Pons (tissue), 1 donor: ENCODE data around the gene PRSS33.

ENCODE experiments used
- DNase-seq: peaks from one replicate; pipeline ENCODE4 v3.0.0-alpha.2; 2016; ENCODE audit warnings: low spot score

PRSS33 gene

DNA sequence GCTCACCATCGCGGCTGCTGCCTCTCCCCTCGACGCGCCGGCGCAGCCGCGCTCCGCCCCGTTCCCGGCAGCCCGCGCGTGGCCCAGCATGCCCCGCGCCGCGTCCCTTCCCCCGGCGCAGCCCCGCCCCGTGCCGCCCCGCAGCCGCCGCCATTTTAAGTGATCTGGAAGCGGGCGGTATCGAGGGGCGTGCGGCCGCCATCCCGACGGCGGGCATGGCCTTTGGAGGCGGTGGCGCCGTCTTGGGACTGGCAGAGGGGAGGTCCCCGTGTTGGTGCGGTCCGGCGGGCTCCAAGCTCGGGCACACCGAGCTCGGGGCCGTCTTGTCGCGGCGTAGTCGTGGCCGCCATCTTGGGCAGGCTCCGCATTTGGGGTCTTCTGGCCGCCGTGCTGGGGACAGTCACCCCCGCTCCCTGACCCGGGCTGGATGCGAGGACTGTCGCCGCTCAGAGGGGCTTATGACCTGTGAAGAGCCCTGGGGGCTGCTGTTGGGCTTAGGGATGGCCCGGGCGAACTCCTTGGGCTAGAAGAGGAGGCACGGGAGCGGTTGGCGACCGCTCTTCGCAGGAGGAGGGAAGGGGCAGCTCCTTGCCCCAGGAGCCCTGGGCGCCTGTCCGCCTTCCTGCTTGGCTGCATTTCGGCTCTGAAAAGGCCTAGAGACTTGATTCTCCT lies 10.0 kb downstream of the PRSS33 start, which contains the start of gene ELOB:
Gene ELOB (minus strand): TSS at position 50 of the 672 bp plus-strand sequence. CDS start 41 bp downstream, at position 9.
- DNase-seq, result peak; percentile 60

DNA sequence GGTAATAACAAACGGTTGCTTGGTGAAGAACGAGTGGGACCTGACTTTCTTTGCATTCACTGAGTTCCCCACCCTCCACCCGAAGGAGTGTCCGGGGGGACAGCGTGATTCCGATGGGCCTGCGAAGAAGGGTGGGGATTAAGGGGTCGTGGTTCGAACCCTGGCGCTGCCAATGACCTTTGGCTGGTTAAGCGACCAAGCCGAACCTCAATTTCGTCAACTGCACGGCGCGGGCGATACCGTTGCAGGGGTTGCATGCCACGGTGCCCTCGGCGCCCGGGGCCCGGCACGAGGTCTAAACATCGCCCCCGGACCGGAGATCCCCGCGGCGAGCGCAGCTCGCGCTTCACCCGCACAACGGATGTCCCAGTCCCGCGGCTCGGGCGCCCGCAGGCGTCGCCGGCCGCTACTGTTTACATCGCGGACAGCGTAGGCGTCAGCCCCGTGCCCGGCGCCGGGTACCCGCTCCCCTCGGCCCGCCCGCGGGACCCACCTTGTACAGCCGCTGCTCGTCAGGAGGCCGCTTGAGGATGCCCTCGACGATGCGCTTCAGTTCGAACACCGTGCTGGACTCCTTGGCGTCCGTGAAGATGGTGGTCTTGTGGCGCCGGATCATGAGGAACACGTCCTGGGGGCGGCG lies 10.7 kb downstream of the PRSS33 start:
- DNase-seq, result no peak

DNA sequence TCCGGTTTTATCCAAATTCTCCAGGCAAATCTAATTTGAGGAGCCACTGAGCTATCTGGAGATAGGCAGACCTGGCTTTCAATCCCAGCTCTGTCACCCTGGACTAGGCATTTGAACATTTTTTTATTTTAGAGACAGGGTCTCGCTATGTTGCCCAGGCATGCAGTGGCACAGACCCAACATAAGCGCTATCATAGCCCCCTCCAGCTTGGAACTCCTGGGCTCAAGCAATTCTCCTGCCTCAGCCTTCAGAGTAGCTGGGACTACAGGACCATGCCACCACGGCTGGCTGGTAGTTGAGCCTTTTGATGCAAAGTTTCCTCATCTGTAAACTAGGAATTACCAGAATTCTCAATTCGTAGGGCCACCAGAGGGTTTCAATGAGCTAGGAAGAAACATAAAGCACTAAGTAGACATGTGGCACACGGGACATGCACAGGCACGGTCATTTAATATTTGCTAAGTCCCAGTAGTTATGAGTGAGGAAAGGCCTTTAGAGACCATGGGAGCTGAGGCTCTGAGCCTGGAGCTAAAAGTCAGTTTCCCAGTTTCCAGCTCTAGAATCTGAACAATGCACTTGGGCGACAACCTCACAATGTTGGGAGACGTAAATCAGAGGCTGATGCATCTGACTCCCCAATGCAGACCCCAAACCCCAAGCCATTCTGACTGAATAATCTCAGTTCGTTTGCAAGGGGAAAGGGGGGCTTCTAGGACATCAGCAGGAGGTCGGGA lies 11.4 kb downstream of the PRSS33 start:
- no peak for DNase-seq

DNA sequence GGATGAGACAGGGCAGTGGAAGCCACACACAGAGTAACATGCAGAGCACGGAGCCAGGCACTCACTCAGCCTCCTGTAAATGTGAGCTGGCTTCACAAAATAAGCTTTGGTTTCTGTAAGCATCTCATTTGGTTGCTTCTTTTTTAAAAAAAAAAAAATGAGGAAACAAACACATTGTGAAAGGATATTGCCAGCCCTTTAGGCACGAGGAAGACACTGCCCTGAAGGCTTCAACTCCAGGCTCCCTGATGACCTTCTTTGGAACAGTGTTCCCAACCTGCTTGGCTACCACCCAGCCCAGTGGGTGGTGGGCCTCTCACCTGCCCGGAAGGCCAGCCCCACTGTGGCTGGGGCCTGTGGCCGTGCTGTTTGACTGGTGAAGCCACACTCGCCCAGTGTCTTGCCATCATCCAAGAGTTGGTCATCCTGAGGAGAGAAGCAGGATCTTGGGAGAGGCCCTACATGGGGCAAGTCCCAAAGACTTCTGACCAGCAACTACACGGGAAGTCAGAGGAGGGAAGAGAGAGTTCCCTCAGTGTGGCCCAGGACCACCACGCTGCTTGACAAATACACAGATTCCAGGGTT lies 12.1 kb downstream of the PRSS33 start:
- no peak for DNase-seq

DNA sequence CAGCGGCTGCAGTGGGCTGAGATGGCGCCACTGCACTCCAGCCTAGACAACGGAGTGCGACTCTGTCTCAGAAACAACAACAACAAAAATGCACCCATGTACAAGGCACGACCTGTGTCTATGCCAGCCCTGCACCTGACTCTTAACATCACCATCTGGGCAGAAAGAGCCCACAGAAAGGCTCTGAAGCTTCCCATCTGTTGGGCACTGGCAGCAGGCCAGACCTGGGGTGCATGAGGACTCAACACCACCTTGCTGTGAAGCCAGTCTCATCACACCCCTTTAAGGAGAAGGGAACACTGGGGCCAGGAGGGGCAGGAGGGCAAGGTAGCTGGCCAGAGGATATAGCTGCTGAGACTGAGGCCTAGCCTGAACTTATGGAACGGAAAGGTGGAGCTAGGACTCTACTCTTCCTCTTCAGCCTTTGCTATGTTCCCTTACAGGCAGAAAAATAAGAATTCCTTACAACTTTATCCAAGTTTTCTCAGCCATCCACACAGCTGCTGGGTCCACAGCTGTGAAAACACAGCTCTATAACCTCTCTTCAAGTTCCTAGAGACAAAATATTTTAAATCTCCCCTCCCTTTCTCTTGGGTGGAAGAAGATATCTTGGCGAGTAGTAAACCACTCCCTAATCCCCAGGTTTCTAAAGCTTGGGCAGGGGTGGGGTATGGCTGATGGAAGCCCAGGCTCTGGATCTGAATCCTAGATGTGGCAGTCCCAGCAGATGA lies 13.0 kb downstream of the PRSS33 start:
- DNase-seq, result no peak

DNA sequence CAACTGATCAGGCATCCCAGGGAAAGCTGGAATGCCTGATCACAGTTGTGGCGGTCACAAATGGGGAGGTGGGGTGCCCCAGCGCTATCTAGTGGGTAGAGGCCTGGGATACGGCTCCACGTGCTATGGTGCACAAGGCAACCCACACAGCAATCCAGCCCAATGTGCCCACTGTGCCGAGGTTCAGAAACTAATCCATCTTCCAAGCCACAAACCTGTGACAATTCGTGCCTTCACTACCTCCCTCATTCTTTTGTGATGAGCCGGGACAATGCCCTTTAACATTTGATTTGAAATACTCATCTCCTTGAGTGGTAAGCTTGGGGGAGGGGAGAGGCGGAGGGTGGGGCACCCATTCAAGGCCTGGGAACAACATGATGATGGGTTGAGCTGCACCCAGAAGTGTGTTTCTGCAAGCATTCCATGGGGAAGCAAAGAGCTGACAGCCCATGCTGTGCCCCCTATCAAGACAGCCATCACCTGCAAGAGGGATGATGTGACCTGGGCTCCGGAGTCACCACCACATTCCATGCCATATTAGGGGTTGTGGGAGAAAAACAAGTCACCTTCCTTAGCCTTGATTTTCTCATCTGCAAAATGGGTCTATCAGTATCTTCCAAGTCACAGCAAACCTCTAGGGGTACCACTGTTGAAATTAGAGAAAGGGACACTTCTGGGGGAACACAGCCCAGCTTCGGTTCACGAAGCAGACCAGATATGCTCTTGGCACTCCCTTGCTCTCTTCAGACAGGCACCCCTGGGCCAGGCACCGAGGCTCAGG lies 14.0 kb downstream of the PRSS33 start:
- DNase-seq, result no peak

DNA sequence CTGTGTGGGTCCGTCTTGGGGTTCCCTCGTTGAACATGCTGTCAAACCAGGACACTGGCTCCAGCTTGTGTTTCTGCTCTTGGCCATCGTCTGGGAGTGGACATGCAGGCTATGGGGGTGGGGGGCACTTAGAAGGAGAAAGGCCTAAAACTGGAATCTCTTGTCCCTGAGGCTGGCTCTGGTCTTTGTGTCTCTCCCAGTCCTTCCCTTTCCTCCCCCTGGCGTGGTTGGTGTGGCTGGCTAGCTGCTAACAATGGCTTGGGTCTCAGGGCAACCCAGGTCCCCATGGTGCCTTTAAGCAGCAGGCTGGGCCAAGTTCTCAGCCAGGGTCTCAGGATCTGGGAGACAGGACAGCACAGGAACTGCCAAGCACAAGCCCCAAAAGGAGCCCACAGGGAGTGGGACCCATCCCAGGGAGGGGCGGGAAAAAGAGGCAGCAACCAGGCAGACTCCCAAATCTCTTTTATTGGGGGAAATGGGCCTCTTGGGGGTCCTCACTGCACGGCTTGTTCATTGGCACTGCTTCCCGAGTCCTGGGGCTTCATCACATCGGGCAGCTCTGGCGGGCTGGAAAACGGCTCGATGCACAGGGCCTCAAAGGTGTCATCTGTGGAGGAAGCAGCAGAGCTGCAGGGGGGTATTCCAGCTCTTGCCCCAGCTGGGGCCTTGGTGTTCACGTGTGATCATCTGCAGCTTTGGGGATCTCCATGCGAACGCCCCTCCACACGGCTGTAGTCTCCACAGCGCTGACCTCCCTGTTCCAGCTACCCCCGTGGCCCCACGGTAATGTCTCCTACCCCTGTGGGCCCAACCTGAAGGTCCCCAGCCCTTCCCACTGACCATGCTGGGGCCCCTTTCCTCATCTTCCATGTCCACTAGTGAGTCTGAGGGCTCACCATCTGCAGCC lies 15.6 kb downstream of the PRSS33 start:
- DNase-seq, result no peak

DNA sequence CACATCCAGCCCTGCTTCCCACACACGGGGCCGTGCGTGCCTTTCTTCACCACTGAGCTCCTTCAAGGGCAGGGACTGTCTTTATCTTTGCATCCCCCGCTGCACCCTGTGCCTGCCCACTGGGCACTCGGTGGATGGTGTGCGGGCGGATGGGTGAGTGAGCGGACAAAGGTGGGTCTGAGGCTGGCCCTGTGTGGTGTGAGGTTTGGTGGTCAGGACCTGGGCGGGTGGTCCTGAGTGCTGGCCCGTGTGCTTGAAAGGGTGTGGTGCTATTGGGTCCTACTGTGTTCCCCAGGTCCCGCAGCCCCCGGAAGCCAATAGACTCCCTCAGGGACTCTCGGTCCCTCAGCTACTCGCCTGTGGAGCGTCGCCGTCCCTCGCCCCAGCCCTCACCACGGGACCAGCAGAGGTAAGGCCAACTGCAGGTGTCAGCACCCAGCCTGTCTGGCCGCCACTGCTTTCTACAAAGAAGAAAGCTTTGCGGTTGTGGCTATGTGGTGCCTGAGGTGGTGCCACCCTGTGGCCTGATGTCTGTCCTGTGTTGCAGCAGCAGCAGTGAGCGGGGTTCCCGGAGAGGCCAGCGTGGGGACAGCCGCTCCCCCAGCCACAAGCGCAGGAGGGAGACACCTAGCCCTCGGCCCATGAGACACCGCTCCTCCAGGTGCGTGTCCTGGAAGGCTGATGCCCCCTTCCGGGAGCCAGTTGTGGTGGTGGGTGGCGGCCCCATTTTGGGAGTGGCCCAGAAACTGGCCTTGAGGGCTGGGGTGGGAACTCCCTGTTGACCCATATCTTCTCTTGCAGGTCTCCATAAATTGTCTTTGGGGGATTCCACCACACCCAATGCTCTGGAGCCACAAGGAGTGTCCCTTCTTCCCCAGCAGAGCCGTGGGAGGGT lies 17.1 kb downstream of the PRSS33 start:
- no peak for DNase-seq

DNA sequence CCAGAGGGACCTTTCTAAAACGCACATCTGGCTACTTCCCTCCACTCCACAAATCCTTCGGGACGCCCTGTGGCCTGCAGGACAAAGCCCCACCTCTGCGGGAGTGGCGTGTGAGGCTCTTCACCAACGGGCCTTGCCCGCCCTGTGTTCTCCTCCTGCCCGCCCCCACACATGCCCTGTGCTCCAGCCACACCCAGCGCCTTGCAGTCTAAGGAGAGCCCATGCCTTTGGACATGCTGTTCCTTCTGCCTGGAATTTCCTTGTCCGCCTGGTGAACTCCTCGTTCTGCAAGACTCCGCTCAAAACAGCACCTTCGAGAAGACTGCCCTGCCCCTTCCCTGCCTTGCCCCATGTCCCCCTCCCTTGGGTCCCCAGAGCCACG lies 17.7 kb downstream of the PRSS33 start:
- no peak for DNase-seq

DNA sequence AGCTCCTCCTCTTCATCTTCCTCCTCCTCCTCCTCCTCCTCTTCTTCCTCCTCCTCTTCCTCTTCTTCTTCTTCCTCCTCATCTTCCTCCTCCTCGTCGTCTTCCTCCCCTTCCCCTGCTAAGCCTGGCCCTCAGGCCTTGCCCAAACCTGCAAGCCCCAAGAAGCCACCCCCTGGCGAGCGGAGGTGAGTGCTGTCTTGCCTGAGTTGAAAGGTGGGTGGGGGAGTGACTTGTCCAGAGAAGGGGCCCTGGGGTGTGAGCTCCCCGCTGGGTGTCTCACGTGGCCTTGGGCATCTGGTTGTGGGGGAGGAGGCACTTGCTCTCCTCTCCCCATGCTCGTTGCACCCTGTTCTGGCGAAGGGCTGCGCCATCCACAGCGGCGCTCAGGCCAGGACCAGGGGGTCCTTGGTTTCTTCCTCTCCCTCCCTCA lies 18.2 kb downstream of the PRSS33 start:
- no peak for DNase-seq

DNA sequence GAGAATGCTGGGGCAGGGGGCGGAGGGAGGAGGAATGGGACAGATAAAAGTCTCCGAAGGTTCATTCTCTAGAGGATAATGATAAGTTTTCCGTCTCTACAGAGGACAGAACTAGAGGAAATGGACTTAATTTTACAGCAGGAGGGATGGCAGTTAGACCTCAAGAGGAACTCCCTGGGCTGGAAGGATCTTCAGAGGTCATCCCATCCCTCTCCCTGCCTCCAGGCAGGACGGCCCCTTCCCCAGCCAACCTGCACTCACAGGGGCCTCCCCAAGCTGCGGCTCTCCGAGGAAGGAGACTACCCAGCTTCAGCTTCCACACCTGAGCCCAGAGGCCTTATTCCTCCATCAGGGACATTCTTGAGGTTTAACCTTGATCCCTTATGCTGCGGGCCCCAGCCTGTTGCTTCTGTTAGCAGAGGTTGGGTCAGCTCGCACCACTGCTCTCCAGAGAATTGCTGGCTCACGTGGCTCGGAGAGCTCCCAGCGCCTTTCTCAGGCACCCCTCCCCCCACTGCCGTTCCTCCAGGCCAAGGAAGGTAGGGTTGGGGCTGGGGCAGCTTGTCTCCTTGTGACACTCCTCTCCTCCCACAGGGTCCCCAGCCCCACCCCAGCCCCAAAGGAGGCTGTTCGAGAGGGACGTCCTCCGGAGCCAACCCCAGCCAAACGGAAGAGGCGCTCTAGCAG lies 18.8 kb downstream of the PRSS33 start:
- DNase-seq, result no peak

DNA sequence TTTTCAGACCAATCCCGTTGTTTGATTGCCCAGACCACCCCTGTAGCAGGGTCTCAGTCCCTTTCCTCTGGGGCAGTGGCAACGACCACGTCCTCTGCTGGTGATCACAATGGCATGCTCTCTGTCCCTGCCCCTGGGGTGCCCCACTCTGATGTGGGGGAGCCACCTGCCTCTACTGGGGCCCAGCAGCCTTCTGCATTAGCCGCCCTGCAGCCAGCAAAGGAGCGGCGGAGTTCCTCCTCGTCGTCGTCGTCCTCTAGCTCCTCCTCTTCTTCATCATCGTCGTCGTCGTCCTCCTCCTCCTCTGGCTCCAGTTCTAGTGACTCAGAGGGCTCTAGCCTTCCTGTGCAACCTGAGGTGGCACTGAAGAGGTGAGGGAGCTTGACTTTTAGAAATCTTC lies 19.5 kb downstream of the PRSS33 start:
- DNase-seq, result no peak

DNA sequence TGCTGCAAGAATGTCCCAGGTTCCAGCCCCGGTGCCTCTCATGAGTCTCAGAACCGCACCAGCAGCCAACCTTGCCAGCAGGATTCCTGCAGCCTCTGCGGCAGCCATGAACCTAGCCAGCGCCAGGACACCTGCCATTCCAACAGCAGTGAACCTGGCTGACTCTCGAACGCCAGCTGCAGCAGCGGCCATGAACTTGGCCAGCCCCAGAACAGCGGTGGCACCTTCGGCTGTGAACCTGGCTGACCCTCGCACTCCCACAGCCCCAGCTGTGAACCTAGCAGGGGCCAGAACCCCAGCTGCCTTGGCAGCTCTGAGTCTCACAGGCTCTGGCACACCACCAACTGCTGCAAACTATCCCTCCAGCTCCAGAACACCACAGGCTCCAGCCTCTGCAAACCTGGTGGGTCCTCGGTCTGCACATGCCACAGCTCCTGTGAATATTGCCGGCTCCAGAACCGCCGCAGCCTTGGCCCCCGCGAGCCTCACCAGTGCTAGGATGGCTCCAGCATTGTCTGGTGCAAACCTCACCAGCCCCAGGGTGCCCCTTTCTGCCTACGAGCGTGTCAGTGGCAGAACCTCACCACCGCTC lies 20.1 kb downstream of the PRSS33 start:
- DNase-seq, result no peak

DNA sequence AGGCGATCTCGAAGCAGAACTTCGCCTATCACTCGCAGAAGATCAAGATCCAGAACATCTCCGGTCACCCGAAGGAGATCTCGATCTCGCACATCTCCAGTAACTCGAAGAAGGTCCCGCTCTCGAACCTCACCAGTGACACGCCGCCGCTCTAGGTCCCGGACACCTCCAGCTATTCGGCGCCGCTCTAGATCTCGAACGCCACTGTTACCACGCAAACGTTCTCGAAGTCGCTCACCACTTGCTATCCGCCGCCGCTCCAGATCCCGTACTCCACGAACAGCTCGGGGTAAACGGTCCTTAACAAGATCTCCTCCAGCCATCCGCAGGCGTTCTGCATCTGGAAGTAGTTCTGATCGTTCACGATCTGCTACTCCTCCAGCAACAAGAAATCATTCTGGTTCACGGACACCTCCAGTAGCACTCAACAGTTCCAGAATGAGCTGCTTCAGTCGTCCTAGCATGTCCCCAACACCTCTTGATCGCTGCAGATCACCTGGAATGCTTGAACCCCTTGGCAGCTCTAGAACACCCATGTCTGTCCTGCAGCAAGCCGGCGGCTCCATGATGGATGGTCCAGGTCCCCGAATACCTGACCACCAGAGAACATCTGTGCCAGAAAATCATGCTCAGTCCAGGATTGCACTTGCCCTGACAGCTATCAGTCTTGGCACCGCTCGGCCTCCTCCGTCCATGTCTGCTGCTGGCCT lies 20.8 kb downstream of the PRSS33 start:
- no peak for DNase-seq

DNA sequence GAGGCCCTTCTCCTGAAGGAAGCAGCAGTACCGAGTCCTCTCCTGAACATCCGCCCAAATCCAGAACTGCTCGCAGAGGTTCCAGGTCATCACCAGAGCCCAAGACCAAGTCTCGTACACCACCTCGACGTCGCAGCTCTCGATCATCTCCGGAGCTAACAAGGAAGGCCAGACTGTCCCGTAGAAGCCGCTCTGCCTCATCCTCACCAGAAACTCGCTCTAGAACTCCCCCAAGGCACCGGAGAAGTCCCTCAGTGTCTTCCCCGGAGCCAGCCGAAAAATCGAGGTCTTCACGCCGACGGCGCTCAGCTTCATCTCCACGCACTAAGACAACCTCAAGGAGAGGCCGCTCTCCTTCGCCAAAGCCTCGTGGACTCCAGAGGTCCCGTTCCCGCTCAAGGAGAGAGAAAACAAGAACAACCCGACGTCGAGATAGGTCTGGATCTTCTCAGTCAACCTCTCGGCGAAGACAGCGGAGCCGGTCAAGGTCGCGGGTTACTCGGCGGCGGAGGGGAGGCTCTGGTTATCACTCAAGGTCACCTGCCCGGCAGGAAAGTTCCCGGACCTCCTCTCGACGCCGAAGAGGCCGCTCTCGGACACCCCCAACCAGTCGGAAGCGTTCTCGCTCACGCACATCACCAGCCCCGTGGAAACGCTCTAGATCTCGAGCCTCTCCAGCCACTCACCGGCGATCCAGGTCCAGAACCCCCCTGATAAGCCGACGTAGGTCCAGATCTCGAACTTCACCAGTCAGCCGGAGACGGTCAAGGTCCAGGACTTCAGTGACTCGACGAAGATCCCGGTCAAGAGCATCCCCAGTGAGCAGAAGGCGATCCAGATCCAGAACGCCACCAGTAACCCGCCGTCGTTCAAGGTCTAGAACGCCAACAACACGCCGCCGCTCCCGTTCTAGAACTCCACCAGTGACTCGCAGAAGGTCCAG lies 21.6 kb downstream of the PRSS33 start:
- no peak for DNase-seq

DNA sequence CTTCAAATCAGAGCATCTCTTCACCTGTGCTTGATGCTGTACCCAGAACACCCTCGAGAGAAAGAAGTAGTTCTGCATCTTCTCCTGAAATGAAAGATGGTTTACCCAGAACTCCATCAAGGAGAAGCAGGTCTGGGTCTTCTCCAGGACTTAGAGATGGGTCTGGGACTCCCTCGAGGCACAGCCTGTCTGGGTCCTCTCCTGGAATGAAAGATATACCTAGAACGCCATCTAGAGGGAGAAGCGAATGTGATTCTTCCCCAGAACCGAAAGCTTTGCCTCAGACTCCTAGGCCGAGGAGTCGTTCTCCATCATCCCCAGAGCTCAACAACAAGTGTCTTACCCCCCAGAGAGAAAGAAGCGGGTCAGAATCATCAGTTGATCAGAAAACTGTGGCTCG lies 22.6 kb downstream of the PRSS33 start:
- no peak for DNase-seq
